ENCODE results near the gene C4orf51. TPM values are rescaled to one million over a fixed set of nuclear protein-coding genes. Genes with fewer than 3 reads are reported as not detected.

Gene C4orf51
- total RNA-seq, 1 experiment from 2014 or later, result not detected

GRCh38 chr4:145763399-145763798 is 83.5 kb downstream of the C4orf51 start:
- no peak overlapping the region for H3K27ac ChIP-seq (ENCODE audit: low read length)
- H3K4me3 ChIP-seq (ENCODE audit: low read length), result no peak overlapping the region
- no peaks in the 10 kb centered on the region for H3K9me3 ChIP-seq (ENCODE audit: low read length)
- ChIA-PET CTCF (no interaction called here), POLR2A (ENCODE audit: unreplicated experiment) (no interaction called here)
- TF ChIP-seq, protein P1, sequence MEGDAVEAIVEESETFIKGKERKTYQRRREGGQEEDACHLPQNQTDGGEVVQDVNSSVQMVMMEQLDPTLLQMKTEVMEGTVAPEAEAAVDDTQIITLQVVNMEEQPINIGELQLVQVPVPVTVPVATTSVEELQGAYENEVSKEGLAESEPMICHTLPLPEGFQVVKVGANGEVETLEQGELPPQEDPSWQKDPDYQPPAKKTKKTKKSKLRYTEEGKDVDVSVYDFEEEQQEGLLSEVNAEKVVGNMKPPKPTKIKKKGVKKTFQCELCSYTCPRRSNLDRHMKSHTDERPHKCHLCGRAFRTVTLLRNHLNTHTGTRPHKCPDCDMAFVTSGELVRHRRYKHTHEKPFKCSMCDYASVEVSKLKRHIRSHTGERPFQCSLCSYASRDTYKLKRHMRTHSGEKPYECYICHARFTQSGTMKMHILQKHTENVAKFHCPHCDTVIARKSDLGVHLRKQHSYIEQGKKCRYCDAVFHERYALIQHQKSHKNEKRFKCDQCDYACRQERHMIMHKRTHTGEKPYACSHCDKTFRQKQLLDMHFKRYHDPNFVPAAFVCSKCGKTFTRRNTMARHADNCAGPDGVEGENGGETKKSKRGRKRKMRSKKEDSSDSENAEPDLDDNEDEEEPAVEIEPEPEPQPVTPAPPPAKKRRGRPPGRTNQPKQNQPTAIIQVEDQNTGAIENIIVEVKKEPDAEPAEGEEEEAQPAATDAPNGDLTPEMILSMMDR (conservative IDR thresholded peaks at IDR 0.05; ENCODE audit: low read depth, low read length), result no peak
- no peak for TF ChIP-seq EZH2phosphoT487 (IDR thresholded peaks at IDR 0.05; ENCODE audit: borderline replicate concordance, low read length)
- TF ChIP-seq EZH2 (IDR thresholded peaks at IDR 0.05; ENCODE audit: low read length, unreplicated experiment), result no peak
- H3K27me3 ChIP-seq (ENCODE audit: low read length), result no peaks in the 10 kb centered on the region
- H3K79me2 ChIP-seq (ENCODE audit: low read length), result no peaks in the 10 kb centered on the region
- no peaks in the 10 kb centered on the region for H3F3A ChIP-seq (ENCODE audit: low read length, unreplicated experiment)
- intact Hi-C loops (cut with micrococcal nuclease), result no loop called here
- H3K36me3 ChIP-seq (ENCODE audit: low read depth, low read length), result peaks cover 17% of the 10 kb centered on the region; the same call in 1 of the 2 replicates
- ATAC-seq, result no peak
- H3K4me1 ChIP-seq (ENCODE audit: insufficient read depth, low read length), result no peaks in the 10 kb centered on the region
- no peak overlapping the region for H2AFZ ChIP-seq (ENCODE audit: low read length)
- no TSS peak for BruUV-seq (replicated peaks)
- DNase-seq, result no peak
- H3K9me2 ChIP-seq (replicated peaks; ENCODE audit: low read length), result no peaks in the 10 kb centered on the region
- no peak overlapping the region for H3K4me2 ChIP-seq (ENCODE audit: low read length)
- H4K20me1 ChIP-seq (ENCODE audit: low read length), result no peaks in the 10 kb centered on the region
- no peak overlapping the region for H3K9ac ChIP-seq (ENCODE audit: low read length)

- H3K9me3 ChIP-seq (ENCODE audit: low read length), result no peaks in the 10 kb centered on the region
- no peaks in the 10 kb centered on the region for H3K27me3 ChIP-seq (ENCODE audit: low read length)
- CTCF ChIA-PET, result no interaction called here
- POLR2A ChIA-PET (ENCODE audit: unreplicated experiment), result no interaction called here
- no TSS peak for BruUV-seq (replicated peaks)
- H3K27ac ChIP-seq (ENCODE audit: low read length), result no peak overlapping the region
- H3K9me2 ChIP-seq (replicated peaks; ENCODE audit: low read length), result no peaks in the 10 kb centered on the region
- no peak overlapping the region for H2AFZ ChIP-seq (ENCODE audit: low read length)
- no peak overlapping the region for H3K4me3 ChIP-seq (ENCODE audit: low read length)
- no peak overlapping the region for H3K9ac ChIP-seq (ENCODE audit: low read length)
- H3K4me2 ChIP-seq (ENCODE audit: low read length), result no peak overlapping the region
- no peaks in the 10 kb centered on the region for H3F3A ChIP-seq (ENCODE audit: low read length, unreplicated experiment)
- H4K20me1 ChIP-seq (ENCODE audit: low read length), result no peaks in the 10 kb centered on the region
- TF ChIP-seq EZH2phosphoT487 (IDR thresholded peaks at IDR 0.05; ENCODE audit: borderline replicate concordance, low read length) (no peak), EZH2 (IDR thresholded peaks at IDR 0.05; ENCODE audit: low read length, unreplicated experiment) (no peak)
- TF ChIP-seq, protein P1 (conservative IDR thresholded peaks at IDR 0.05; ENCODE audit: low read depth, low read length), result no peak
- ATAC-seq (no peak), DNase-seq (no peak)
- H3K4me1 ChIP-seq (ENCODE audit: insufficient read depth, low read length), result no peaks in the 10 kb centered on the region
- H3K79me2 ChIP-seq (ENCODE audit: low read length), result no peaks in the 10 kb centered on the region
- intact Hi-C loops (cut with micrococcal nuclease), result no loop called here
- H3K36me3 ChIP-seq (ENCODE audit: low read depth, low read length), result peaks cover 14% of the 10 kb centered on the region; the same call in 1 of the 2 replicates
Measured at GRCh38 chr4:145766273-145766672, 86.3 kb downstream of the C4orf51 start.

DNA sequence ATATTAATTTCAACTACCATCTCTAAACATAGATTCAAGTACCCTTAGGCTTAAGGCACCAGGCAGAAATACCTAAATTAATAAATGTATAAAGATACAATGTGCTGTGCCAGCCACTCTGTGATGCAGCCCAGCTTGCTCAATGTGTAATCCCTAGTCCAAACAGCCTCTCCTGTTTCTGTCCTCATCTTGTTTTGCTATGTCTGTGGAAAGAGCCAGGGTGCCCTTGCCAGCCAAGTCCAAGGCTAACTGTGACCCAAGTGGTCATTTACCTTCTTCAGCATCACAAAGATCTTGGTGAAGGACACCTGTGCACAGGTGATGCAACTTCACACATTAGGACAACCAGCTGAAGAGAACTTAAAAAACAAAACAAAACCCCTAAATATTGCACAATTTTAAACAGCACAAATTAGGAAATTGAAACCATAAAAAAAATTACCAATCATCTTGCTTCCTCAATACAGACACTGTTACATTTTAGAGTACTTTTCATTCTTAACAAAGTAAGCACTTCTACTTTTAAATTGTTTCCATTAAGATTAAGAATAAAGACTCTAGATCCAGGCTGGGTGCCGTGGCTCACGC is 89.6 kb downstream of the C4orf51 start:
- H3K4me2 ChIP-seq (ENCODE audit: low read length), result no peak overlapping the region
- ChIA-PET POLR2A (ENCODE audit: unreplicated experiment) (no interaction called here), CTCF (no interaction called here)
- H3K4me1 ChIP-seq (ENCODE audit: insufficient read depth, low read length), result no peaks in the 10 kb centered on the region
- no peaks in the 10 kb centered on the region for H4K20me1 ChIP-seq (ENCODE audit: low read length)
- H3F3A ChIP-seq (ENCODE audit: low read length, unreplicated experiment), result no peaks in the 10 kb centered on the region
- no peak overlapping the region for H2AFZ ChIP-seq (ENCODE audit: low read length)
- H3K9me3 ChIP-seq (ENCODE audit: low read length), result no peaks in the 10 kb centered on the region
- intact Hi-C loops (cut with micrococcal nuclease), result no loop called here
- no peak overlapping the region for H3K4me3 ChIP-seq (ENCODE audit: low read length)
- H3K27ac ChIP-seq (ENCODE audit: low read length), result no peak overlapping the region
- H3K27me3 ChIP-seq (ENCODE audit: low read length), result no peaks in the 10 kb centered on the region
- H3K36me3 ChIP-seq (ENCODE audit: low read depth, low read length), result peaks cover 18% of the 10 kb centered on the region; the same call in 1 of the 2 replicates
- ATAC-seq (no peak), DNase-seq (no peak)
- no peaks in the 10 kb centered on the region for H3K9me2 ChIP-seq (replicated peaks; ENCODE audit: low read length)
- H3K79me2 ChIP-seq (ENCODE audit: low read length), result no peaks in the 10 kb centered on the region
- BruUV-seq (replicated peaks), result no TSS peak
- TF ChIP-seq, protein P1 (conservative IDR thresholded peaks at IDR 0.05; ENCODE audit: low read depth, low read length), result no peak
- TF ChIP-seq EZH2phosphoT487 (IDR thresholded peaks at IDR 0.05; ENCODE audit: borderline replicate concordance, low read length), result no peak
- TF ChIP-seq EZH2 (IDR thresholded peaks at IDR 0.05; ENCODE audit: low read length, unreplicated experiment), result no peak
- no peak overlapping the region for H3K9ac ChIP-seq (ENCODE audit: low read length)
